HUES48 (cell line): ENCODE data around the gene ANO3.
"Not testable (repeated sequence)": the region's sequence is repeated elsewhere in the genome, so short reads cannot be mapped to it uniquely, and the experiment has no call there.

Source experiments
- H3K27ac ChIP-seq: one replicate; pipeline ENCODE4 v1.7.0; 2013; ENCODE audit warnings: low read depth, low read length, inconsistent platforms
- H3K27me3 ChIP-seq: 2 replicates; pipeline ENCODE4 v1.6.1; 2013; ENCODE audit warnings: mild to moderate bottlenecking, low read length; ENCODE audit not compliant: control insufficient read depth, insufficient read depth
- H3K36me3 ChIP-seq: 2 replicates; pipeline ENCODE4 v1.6.1; 2013; ENCODE audit warnings: low read length; ENCODE audit not compliant: control insufficient read depth, insufficient read depth
- H3K4me1 ChIP-seq: 2 replicates; pipeline ENCODE4 v1.6.1; 2013; ENCODE audit warnings: mild to moderate bottlenecking, low read length; ENCODE audit not compliant: control insufficient read depth, insufficient read depth
- H3K4me3 ChIP-seq: 2 replicates; pipeline ENCODE4 v1.5.1; 2013; ENCODE audit warnings: mild to moderate bottlenecking, low read depth, low read length
- H3K9ac ChIP-seq: 2 replicates; pipeline ENCODE4 v1.6.1; 2013; ENCODE audit warnings: mild to moderate bottlenecking, low read depth, low read length, moderate library complexity
- H3K9me3 ChIP-seq: 2 replicates; pipeline ENCODE4 v1.6.1; 2013; ENCODE audit warnings: low read length; ENCODE audit not compliant: control insufficient read depth, insufficient read depth

Gene ANO3

DNA sequence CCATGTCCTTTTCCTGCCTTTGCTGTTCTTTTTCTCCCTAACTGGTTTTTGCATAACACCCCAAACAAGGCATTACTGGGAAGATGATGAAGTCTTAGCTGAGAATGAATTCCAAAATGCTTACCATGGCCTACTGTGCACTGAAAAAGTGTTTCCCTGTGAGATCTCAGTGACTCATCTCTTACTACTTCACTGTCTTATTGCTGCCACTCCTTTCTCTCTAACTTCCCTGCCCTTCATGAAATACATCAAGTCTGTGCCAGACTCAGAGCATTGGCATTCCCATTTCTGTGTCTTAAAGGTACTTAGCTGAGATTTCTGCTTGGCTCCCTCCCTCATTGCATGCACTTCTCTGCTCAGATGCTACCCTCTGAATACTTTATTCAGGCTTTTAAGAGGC, 289.2 kb downstream of the ANO3 start:
- Histone ChIP-seq H3K9me3 (no peaks in the 10 kb centered on the region), H3K4me1 (peaks cover 8% of the 10 kb centered on the region), H3K9ac (no peak overlapping the region), H3K4me3 (no peak overlapping the region), H3K27me3 (no peaks in the 10 kb centered on the region), H3K27ac (no peak overlapping the region), H3K36me3 (no peaks in the 10 kb centered on the region)

DNA sequence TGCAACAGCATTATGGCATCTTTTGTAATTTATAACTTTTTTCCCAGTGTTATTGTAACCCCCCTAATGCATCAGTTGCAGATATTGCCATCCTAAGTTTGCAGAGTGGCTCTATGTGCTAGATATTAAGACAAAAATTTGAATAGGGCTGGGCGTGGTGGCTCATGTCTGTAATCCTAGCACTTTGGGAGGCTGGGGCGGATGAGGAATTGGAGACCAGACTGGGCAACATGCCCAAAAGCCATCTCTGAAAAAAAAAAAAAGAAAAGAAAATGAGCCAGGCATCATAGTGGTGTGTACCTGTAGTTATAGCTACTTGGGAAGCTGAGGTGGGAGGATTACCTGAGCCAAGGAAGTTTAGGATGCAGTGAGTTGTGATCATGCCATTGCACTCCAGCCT, 290.3 kb downstream of the ANO3 start:
- Histone ChIP-seq H3K9ac (no peak overlapping the region), H3K9me3 (no peaks in the 10 kb centered on the region), H3K27me3 (no peaks in the 10 kb centered on the region), H3K27ac (no peak overlapping the region), H3K4me3 (no peak overlapping the region), H3K36me3 (no peaks in the 10 kb centered on the region), H3K4me1 (peaks cover 8% of the 10 kb centered on the region)

DNA sequence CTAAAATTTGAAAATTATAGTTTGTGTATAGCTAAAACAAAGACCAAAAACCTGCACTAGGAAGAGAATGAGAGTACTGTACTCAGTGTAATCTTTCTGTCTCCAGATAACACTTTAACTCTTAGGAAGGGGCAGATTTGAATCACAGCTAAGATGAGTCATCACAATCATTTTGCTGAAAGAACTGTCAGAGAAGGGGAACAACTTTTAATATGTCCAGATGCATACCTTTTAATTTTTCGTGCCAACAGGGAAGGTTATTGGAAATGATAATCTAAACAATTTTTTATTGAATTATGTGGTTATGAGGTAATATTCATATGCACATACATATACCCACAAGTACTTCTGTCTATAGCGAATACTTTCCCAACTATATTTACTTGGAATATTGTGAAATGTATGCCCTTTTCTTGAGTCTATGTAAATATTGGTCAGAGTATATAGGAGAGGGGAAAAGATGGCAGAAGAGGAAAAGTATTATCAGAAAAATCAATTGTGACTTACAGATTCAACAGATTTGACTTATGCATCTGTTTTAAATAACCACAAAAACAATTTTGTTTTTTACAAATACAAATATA, 291.2 kb downstream of the ANO3 start:
- Histone ChIP-seq H3K27ac (no peak overlapping the region), H3K9me3 (no peaks in the 10 kb centered on the region), H3K9ac (no peak overlapping the region), H3K36me3 (no peaks in the 10 kb centered on the region), H3K27me3 (no peaks in the 10 kb centered on the region), H3K4me3 (no peak overlapping the region), H3K4me1 (peaks cover 7% of the 10 kb centered on the region)

DNA sequence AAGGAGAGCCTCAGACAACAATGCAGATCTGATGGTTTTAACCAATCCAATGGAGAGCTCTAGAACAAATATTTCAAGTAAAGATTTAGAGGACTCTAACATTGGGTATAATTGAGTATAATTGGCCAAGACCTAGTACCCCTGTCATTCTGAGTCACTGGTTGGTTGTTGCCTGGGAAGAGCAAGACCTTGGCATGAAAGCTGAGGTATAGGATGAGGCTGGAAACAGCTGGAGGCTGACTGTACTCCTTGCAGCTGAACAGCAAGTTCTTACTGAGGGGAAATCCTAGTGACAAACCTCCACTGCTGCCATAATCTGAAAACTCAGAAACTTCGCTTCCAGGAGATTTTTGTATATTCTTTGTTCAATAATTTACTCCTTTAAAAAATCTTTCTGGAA, 294.4 kb downstream of the ANO3 start:
- H3K36me3 ChIP-seq: no peaks in the 10 kb centered on the region
- no peak overlapping the region for H3K4me3 ChIP-seq
- no peaks in the 10 kb centered on the region for H3K4me1 ChIP-seq
- H3K9me3 ChIP-seq: no peaks in the 10 kb centered on the region
- no peak overlapping the region for H3K27ac ChIP-seq
- H3K9ac ChIP-seq: no peak overlapping the region
- no peaks in the 10 kb centered on the region for H3K27me3 ChIP-seq

DNA sequence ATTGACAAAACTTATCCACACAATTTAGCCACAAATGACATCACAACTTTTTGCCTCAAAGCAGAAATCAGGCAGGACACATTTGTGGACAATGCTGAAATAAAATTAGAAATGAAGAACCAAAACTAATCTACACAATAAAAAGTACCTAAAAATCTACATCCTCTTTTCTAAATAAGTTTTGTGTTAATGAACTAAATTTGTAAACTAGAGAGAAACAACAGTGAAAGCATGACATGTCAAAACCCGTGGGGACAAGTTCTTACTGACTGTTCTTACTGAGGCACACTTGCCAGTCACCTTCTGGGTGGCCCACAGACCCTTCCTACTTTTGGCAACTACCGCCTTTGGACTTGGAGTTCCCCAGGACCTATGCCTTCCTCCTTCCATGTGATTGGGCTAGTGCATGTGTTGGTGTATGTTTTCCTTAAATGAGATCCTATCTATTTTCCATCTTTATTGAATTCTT, 300.8 kb downstream of the ANO3 start:
- Histone ChIP-seq H3K9ac (no peak overlapping the region), H3K4me1 (no peaks in the 10 kb centered on the region), H3K36me3 (no peaks in the 10 kb centered on the region), H3K9me3 (no peaks in the 10 kb centered on the region), H3K27me3 (no peaks in the 10 kb centered on the region), H3K27ac (no peak overlapping the region), H3K4me3 (no peak overlapping the region)

DNA sequence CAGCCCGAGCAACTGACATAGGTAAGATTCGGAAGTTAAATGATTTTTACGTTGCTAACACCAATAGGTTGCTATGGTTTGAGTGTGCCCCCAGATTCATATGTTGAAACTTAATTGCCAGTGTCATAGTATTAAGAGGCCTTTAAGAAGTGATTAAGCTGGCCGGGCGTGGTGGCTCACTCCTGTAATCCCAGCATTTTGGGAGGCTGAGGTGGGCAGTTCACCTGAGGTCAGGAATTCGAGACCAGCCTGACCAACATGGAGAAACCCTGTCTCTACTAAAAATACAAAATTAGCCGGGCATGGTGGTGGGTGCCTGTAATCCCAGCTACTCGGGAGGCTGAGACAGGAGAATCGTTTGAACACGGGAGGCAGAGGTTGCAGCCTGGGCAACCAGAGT, 311.4 kb downstream of the ANO3 start:
- not testable (repeated sequence) for H3K9ac ChIP-seq, H3K9me3 ChIP-seq, H3K27ac ChIP-seq, H3K4me1 ChIP-seq, H3K27me3 ChIP-seq, H3K4me3 ChIP-seq, H3K36me3 ChIP-seq

DNA sequence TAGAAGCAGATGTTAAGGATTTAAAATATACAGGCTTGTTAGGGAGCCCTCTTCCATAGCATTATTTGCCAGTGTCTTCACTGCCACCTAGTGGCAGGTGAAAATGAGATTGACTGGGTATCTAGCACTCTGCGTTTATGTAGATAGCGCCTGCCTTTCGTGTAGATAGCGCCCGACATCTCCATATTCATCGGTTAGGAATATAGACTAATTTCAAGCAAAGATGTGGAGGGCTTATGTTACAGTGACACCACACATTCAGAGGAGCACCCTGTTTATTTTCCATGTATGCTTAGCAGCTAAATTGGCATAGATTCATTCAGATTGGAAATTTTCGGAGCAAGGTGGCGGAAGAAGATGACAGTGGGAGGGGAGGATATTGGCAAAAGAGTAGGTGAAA, 318.0 kb downstream of the ANO3 start:
- Histone ChIP-seq H3K36me3 (no peaks in the 10 kb centered on the region), H3K9ac (no peak overlapping the region), H3K27me3 (no peaks in the 10 kb centered on the region), H3K27ac (no peak overlapping the region), H3K9me3 (no peaks in the 10 kb centered on the region), H3K4me1 (no peaks in the 10 kb centered on the region), H3K4me3 (no peak overlapping the region)

DNA sequence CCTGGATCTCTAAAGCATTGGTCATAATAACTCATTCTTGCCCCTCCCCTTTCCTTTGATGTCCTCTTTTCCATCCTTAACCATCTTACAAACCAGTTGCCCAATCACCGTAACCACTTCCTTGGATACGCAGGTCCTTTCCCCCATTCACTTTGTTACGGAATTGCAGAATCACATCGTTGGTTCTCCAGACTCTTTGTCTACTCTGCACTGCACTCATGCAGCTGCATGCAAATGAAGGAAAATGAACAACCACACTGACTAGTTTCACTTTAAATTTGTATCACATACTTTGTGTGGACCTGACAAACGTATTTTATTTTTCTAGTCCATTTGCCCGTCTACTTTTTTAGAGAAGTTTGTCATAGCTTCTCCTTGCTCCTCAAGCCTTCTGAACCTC, 320.0 kb downstream of the ANO3 start:
- no peaks in the 10 kb centered on the region for H3K4me1 ChIP-seq
- no peak overlapping the region for H3K27ac ChIP-seq
- H3K27me3 ChIP-seq: no peaks in the 10 kb centered on the region
- no peaks in the 10 kb centered on the region for H3K9me3 ChIP-seq
- no peaks in the 10 kb centered on the region for H3K36me3 ChIP-seq
- H3K9ac ChIP-seq: no peak overlapping the region
- H3K4me3 ChIP-seq: no peak overlapping the region

DNA sequence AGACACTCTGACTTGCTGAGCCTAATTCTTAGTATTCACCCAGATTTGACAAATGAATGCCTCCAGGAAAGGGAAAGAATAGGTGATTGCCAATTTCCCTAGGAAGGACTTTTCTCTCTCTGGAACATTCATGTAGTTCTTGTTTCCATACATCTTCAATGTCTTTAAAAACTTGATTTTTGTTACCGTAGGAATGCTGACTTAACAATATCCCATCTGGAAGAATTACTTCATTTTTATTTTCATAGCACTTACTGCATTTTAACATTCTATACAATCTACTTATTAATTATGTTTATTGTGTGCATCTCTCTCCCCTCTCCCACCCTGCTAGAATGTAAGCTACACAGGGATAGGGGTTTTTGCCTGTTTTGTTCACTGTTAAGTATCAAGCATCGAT, 323.4 kb downstream of the ANO3 start:
- Histone ChIP-seq H3K4me3 (no peak overlapping the region), H3K27ac (no peak overlapping the region), H3K9ac (no peak overlapping the region), H3K36me3 (no peaks in the 10 kb centered on the region), H3K27me3 (no peaks in the 10 kb centered on the region), H3K9me3 (no peaks in the 10 kb centered on the region), H3K4me1 (no peaks in the 10 kb centered on the region)

DNA sequence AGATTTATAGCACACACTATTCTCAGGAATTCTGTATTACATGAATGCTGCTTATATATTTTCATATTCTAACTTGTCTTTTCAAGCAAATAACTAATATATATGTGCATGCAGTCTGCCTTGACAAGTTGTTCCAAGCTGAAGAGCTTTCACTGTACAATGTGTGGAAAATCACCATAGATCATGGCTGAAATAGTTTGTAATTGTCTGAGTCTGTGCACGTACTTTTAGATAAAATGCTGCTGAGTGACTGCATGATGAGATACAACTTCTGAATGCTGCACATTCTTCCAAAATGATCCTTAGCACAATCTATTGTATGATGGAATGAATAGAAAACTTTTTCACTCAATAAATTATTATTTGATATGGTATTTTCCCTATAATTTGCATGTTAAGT, 331.0 kb downstream of the ANO3 start:
- H3K4me1 ChIP-seq: peaks cover 8% of the 10 kb centered on the region; the same call in 1 of the 2 replicates
- no peak overlapping the region for H3K27ac ChIP-seq
- H3K9ac ChIP-seq: no peak overlapping the region
- no peaks in the 10 kb centered on the region for H3K9me3 ChIP-seq
- H3K4me3 ChIP-seq: no peak overlapping the region
- no peaks in the 10 kb centered on the region for H3K27me3 ChIP-seq
- H3K36me3 ChIP-seq: no peaks in the 10 kb centered on the region

DNA sequence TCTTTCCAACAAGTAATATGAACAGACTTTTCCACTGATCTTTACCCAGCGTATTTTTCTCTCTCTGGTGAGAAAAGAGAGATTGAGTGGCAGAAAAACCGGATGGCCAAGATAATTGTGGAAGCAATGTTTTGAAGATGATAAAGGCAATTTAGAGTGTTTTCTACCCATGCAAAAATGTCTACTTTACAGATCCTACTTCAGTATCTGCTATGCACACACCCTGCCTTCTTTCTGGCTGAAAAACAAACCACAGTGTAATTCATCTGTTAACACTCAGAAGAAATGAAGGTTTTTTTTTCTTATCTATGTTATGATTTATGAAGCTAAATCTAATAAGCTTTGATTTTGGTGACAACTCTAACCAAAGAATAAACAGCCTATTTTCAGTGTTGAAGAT, 333.1 kb downstream of the ANO3 start:
- H3K27me3 ChIP-seq: no peaks in the 10 kb centered on the region
- H3K9ac ChIP-seq: no peak overlapping the region
- peaks cover 8% of the 10 kb centered on the region; the same call in 1 of the 2 replicates for H3K4me1 ChIP-seq
- H3K4me3 ChIP-seq: no peak overlapping the region
- H3K36me3 ChIP-seq: no peaks in the 10 kb centered on the region
- H3K9me3 ChIP-seq: no peaks in the 10 kb centered on the region
- no peak overlapping the region for H3K27ac ChIP-seq

DNA sequence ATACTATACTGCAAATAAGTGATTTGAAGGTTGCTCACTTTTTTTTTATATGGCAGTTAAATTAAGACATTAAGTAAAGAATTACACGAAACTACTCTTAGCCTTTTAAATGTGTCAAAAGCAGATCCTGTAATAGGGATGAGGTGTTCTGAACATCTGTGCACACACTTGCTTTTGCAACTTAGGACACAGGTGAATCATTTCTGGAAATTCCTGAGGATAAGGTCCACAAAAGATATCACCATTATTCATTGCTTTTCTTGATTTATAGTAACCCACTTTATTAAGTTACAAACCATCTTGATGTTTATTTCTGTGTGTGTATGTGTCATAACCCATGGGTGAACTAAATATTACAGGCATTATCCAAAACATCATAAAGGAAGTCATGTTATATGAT, 334.0 kb downstream of the ANO3 start:
- H3K27ac ChIP-seq: no peak overlapping the region
- H3K4me3 ChIP-seq: no peak overlapping the region
- H3K9me3 ChIP-seq: no peaks in the 10 kb centered on the region
- no peaks in the 10 kb centered on the region for H3K36me3 ChIP-seq
- H3K9ac ChIP-seq: no peak overlapping the region
- H3K4me1 ChIP-seq: peaks cover 8% of the 10 kb centered on the region; the same call in 1 of the 2 replicates
- no peaks in the 10 kb centered on the region for H3K27me3 ChIP-seq
